Kidney capillary endothelial cell (primary cell): Measurements from ENCODE around the gene CTCFL.

Experiments used
- DNase-seq: peaks from one replicate; pipeline ENCODE4 v3.0.0-alpha.2; 2018; ENCODE audit warnings: low spot score

CTCFL gene

DNA sequence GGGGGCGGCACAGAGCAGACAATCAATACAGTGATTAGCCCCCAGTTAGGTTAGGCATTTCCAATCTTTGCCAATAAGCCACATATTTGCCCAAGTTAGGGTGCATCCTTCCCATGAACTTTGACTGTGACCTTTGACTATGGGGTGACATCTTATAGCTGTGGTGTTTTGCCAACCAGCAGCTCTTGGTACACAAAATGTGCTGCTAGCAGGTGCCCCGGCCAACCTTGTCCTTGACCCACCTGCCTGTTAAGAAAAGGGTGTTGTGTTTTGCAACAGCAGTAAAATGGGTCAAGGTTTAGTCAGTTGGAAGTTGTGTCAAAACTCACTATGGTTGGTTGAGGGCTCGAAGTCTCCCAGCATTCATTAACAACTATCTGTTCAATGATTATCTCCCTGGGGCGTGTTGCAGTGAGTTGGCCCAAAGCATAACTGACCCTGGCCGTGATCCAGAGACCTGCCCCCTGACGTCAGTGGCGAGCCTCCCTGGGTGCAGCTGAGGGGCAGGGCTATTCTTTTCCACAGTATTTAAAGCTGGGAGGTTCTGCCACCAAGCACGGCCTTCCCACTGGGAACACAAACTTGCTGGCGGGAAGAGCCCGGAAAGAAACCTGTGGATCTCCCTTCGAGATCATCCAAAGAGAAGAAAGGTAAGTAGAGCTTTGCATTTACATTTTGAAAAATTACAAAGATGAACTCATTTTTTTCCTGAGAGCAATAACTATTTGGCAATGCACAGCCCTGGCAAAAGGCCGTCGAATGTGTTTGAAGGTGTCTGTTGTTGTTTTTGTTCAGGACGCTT is 35.8 kb upstream of the CTCFL start, which contains the start of gene PCK1:
PCK1 (plus strand) TSS at position 557 of the 802 bp plus-strand sequence. CDS start 302 bp downstream, outside the sequence.
- no peak for DNase-seq

- no peak for DNase-seq
These were observed 35.0 kb upstream of the CTCFL start for GRCh38 chr20:57559658-57560553.

DNA sequence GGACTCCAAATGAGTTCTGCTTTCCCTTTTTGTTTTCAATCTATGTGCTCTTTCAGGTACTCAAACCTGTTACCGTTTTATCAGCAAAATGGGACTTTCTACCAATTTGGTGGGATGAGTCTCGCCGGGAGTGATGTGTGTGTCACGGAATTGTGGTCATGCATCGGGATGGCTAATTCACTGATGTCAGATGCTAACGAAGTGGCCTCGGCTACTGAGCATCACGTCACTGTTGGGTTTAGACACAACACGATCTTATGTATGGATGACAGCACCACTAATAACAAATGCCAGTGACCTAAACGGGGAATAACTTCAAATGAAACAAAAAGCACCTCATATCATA is 34.3 kb upstream of the CTCFL start:
- no peak for DNase-seq

- no peak for DNase-seq
These were observed 33.8 kb upstream of the CTCFL start for GRCh38 chr20:57558614-57559288.

DNA sequence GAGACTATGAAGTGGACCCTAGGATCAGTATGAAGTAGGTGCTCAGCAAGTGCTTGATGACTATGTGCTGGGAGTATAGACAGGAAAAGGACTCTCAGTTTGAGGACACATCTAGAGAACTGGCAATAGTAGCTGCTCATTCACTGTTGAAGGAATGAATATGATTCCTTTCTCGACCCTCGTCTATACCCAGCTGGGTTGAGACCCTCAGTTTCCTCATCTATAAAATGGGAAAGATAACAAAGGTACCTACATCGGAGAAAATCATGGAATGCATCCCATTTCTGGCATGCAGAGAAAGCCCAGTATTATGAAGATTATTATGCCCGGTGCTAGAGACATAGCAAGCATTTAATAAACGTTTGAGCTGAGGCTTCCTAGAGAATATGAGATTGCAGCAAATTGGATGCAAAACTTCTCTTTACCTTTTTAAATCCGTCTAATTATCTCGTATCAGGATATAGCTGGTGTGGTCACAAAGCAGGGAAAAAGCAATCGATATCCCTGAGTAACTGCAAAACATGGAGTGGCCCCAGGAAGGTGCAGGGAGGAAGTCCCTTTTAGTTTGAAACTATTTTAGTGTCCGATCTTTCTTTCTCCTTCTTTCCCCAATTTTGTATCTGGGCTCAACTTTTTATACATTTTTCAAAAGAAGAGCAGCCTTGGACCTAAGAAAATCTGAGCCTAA is 33.1 kb upstream of the CTCFL start:
- no peak for DNase-seq

- no peak for DNase-seq
These were observed 32.0 kb upstream of the CTCFL start for GRCh38 chr20:57556980-57557274.

DNA sequence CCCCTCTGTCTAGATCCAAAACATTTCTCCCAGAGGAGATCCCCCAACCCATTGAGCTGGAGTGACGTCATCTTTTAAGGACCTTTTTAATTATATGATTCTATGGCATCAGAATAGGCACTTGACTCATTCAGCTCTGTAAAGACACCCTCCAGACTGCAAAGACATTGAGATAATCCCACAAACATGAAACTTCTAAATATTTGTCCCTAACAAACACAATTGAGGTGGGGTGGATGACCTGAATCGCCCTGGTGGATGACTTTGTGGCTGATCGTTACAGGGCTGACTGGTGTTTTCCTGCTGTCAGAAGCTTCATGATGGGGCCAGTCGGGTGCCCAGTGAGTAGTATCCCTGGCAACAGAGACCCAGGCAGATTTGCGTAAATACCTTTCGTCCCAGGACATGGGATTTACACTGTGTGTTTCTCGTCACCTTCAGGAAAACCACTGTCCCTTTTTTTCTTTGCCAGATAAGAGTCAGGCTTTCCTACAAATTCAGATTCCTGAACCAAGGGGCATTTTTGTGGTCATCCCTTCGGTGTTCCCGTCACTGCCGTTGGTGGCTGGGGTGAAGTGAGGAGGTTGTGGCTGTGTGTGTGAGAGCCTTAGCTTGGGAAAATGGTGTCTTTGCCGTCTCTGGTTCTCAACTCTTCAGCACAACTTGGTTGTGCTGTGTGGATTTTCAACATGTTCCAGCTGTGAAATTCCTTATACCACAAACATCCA is 30.7 kb upstream of the CTCFL start:
- DNase-seq = no peak

DNA sequence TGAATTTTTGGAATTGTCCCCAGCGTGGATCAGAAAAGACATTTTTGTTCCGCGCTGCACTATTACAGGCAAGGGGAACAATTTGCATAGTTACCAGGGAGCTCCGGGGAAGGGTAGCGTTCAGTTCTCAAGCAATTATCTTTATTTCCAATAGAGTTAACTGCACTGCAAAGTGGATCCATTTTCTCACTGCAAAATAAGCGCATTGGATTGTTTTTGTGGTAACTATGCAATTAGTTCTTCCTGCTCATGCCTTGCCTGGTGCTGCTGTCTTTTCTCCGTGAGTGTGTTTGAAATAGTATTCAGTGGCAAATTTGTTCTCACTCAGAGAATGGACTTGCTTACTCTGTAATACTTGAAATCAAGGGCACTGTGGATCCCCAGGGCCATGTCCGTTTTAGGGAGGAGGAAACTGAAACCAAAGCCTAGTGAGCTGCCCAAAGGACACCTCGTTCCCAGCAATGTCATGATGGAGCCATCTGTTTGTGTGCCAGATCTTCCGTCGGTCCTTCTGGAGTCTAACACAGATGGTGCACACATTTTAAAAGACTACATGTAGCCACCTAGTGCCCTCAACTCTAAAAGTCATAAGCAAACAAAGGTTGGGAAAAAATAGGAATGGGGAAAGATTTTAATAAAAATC is 28.6 kb upstream of the CTCFL start:
- DNase-seq = no peak

DNA sequence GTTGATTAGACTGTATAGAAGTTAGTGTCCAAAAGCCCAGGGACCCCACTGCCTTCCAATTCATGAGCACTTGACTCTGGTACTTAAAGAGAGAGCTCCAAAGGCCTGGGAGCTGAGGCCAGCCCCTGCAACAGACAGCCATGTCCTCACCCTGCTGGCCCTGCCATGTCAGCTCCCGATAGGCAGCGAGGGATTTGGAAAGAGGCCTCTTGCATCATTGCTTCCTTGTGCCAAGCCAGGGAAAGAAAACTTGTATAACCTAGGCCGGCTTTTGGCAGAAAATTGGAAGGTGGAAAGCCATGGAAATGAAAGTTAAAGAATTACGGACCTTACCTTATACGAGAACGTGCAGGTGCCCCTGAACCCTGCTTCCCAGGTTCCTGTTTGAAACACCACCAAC is 27.5 kb upstream of the CTCFL start:
- no peak for DNase-seq

DNA sequence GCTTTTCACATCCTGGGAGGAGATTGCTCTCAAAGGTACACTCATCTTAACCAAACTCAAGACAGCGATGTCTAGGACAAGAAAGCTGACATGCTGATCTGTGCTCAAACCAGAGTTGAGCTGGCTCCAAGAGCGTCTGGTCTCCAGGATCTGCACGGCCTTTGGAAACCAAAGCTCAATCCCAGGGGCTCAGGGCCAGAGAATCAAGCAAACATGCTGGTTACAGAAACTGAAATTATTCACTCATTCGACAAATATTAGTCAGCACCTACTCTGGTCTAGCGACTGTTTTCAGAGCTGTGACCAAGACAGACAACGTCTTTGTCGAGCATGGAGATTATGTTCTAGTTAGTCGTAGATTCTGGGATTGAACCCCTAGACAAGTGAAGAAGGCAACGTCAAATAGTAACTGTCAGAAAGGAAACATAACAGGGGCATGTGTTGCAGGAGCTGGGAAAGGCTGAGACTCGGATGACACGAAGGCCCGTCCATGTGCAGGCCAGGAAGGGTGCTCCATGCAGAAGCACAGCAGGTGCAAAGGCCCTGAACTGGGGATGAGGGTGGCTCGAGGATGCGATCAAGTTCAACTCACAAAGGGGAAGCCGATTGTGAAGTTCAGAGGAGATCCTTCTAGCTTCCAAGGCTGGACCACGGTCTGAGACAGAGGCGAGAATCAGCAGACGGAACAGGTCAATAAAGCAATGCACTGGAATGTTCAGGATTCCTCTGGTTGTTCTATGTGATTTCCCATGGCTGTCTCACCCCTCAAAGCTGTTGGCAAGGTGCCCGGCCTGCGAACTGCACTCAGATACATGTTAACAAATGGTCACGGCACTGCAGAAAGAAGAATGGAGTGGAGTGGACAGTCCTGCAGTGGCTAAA is 23.5 kb upstream of the CTCFL start:
- no peak for DNase-seq

DNA sequence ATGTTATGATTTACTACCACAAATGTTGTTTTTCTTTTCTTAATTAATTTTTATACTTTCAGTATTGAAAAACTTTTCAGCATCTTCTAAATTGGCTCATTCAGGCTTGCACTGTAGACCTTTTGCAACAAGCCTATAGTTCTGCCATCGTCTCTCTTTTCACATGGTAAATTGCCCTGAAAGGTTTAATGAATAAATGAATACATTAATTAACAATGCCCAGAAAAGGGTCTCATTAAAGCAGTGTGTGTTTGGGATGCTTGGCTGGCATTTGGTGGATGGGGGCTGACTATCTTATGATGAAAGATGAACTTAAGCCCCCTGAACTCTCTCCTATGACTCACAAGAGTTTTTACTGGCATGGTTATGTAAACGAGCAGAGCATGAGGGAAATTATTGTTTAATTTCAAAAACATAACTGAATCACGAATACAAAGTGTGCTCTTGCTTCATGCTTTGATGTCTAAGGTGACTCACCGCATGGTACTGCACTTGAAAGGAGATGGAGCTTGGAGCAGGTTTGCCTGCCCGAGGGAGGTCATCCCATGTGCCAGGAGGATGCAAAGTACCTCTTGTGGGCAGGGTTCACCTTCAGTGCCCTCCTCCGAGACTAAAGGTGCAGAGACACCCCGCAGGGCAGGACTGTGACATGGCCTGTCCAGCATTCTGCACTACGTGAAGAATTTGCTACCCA is 22.2 kb upstream of the CTCFL start:
- no peak for DNase-seq

- DNase-seq = no peak
These were observed 21.2 kb upstream of the CTCFL start for GRCh38 chr20:57545927-57546662.

- no peak for DNase-seq
These were observed 20.1 kb upstream of the CTCFL start for GRCh38 chr20:57544838-57545564.

DNA sequence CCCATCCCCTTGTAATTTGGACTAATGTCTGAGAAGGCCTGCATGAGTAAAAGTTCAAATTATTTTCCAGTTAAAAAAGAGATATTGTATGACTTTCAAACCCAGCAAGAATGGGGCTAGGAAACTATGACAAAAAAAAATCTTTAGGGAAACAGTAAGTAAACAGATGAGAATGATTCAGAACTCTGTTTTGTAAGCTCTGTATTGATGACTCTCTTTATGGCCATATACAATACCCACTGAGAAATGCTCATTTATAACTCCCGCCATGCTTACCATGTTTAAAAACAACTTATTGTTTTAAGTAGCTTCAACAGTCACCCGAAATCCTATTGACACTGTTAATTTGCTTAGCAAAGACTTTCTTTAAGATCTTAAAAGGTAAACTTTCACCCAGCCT is 18.8 kb upstream of the CTCFL start:
- no peak for DNase-seq

DNA sequence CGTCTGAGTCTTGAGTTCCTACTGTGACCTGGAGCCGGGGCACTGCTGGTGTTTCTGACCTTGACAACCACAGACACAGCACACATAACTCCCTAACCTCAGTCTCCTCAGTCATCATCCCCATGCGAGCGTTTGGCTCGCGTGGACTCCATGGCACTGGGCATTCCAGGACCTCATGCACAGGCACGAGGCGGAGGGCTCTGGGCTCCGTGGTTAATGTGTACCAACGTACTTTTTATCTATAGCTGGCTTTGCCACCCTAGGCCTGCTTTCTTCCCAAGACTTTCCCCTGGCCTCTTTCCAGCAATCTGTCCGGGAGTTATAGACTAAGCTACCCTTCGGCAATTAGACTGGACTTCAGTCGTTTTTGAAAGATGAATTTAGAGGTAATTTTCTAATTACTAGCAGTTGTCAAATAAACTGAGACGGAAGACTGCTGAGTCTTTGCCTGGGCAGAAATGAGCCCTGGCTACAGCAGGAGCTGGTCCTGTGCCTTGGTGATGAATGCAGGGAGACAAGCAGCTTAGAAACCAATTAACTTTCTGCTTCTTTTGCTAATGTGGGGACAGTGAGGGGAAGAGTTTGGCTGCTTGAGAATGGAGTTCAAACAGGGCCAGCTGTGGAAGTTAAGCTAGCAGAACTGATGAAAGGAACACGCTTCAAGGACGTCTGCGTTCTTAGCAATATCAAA is 16.1 kb upstream of the CTCFL start:
- DNase-seq = no peak

GRCh38 chr20:57539889-57540288 is 14.9 kb upstream of the CTCFL start:
- no peak for DNase-seq

GRCh38 chr20:57537822-57538221 is 12.9 kb upstream of the CTCFL start:
- DNase-seq = no peak
